CD14-positive monocyte (primary cell): Measurements from ENCODE around the gene ACOT7. TPM values are rescaled to one million over a fixed set of nuclear protein-coding genes. Genes with fewer than 3 reads are reported as not detected.
A peak's percentile ranks its signal among the peaks of the same experiment; 100 is the strongest.

Source experiments
- DNase-seq, 3 donors: peaks; one replicate each; pipeline ENCODE4 v3.0.0-alpha.2; 2011 to 2022
- H2AFZ ChIP-seq: 2 replicates; pipeline ENCODE4 v1.6.0; 2012; ENCODE audit warnings: mild to moderate bottlenecking, low read depth, low read length, inconsistent platforms; ENCODE audit not compliant: insufficient read depth, poor library complexity, severe bottlenecking
- H3K27ac ChIP-seq, 2 donors: 1 replicate in 1 of 2; 2 replicates in 1 of 2; pipeline ENCODE4 v1.5.1; 2012 to 2013; ENCODE audit warnings: low read length in 2 of 2, control low read depth in 1 of 2, inconsistent platforms in 1 of 2, low read depth in 1 of 2, mild to moderate bottlenecking in 1 of 2
- H3K27me3 ChIP-seq, 2 donors: one replicate each; pipeline versions ENCODE4 v1.6.0 to v1.6.1; 2011 to 2013; ENCODE audit warnings: low read length in 2 of 2; ENCODE audit not compliant: control insufficient read depth in 2 of 2, insufficient read depth in 2 of 2
- H3K36me3 ChIP-seq, 2 donors: replicated peaks in 1 of 2; 1 replicate in 1 of 2; 2 replicates in 1 of 2; pipeline versions ENCODE4 v1.5.1 to v1.6.1; 2012 to 2013; ENCODE audit warnings: low read length in 2 of 2, control low read depth in 1 of 2, inconsistent platforms in 1 of 2, mild to moderate bottlenecking in 1 of 2; ENCODE audit not compliant: insufficient read depth in 2 of 2, control insufficient read depth in 1 of 2
- H3K4me1 ChIP-seq, 2 donors: 1 replicate in 1 of 2; 2 replicates in 1 of 2; pipeline versions ENCODE4 v1.5.1 to v1.6.1; 2012 to 2013; ENCODE audit warnings: low read length in 2 of 2, control low read depth in 1 of 2, inconsistent platforms in 1 of 2, mild to moderate bottlenecking in 1 of 2, moderate library complexity in 1 of 2; ENCODE audit not compliant: insufficient read depth in 2 of 2, control insufficient read depth in 1 of 2
- H3K4me2 ChIP-seq: replicated peaks from 2 replicates; pipeline ENCODE3; 2012; ENCODE audit warnings: low read length, moderate library complexity, mild to moderate bottlenecking; ENCODE audit not compliant: poor library complexity, severe bottlenecking; ENCODE audit errors: extremely low read depth
- H3K4me3 ChIP-seq, 3 experiments: fragments of 200-600 bp in 1 of 3; sonication (generic) in 1 of 3; replicated peaks in 1 of 3; 1 replicate in 2 of 3; 2 replicates in 1 of 3; pipeline ENCODE4 v1.5.1; 2011 to 2013; ENCODE audit warnings: low read length in 3 of 3, mild to moderate bottlenecking in 3 of 3, control low read depth in 2 of 3, low read depth in 2 of 3, inconsistent platforms in 1 of 3, moderate library complexity in 1 of 3
- H3K79me2 ChIP-seq: 2 replicates; pipeline ENCODE4 v1.6.0; 2012; ENCODE audit warnings: mild to moderate bottlenecking, control low read depth, inconsistent platforms, low read length, moderate library complexity; ENCODE audit not compliant: insufficient read depth
- H3K9ac ChIP-seq: 2 replicates; pipeline ENCODE4 v1.6.0; 2017; ENCODE audit warnings: low read length, mild to moderate bottlenecking; ENCODE audit not compliant: insufficient read depth, poor library complexity, severe bottlenecking
- H3K9me3 ChIP-seq, 2 donors: replicated peaks in 1 of 2; 1 replicate in 1 of 2; 2 replicates in 1 of 2; pipeline versions ENCODE4 v1.5.1 to v1.6.1; 2012 to 2013; ENCODE audit warnings: low read length in 2 of 2, control low read depth in 1 of 2; ENCODE audit not compliant: control insufficient read depth in 1 of 2, insufficient read depth in 1 of 2
- H4K20me1 ChIP-seq: 2 replicates; pipeline ENCODE4 v1.6.0; 2012; ENCODE audit warnings: mild to moderate bottlenecking, low read length, control low read depth, moderate library complexity; ENCODE audit not compliant: insufficient read depth
- H3K27ac Mint-ChIP-seq, 7 donors: one replicate each; pipeline ENCODE4 v1.8.0; 2020; ENCODE audit warnings: mild to moderate bottlenecking in 7 of 7, mixed read lengths in 7 of 7, moderate library complexity in 6 of 7, inconsistent platforms in 2 of 7
- H3K27me3 Mint-ChIP-seq, 3 donors: one replicate each; pipeline ENCODE4 v1.8.0; 2021 to 2022; ENCODE audit warnings: low read depth in 3 of 3, mild to moderate bottlenecking in 3 of 3, mixed read lengths in 3 of 3, moderate library complexity in 3 of 3, inconsistent platforms in 1 of 3
- H3K36me3 Mint-ChIP-seq, 2 donors: one replicate each; pipeline ENCODE4 v1.8.0; 2020; ENCODE audit warnings: mixed read lengths in 2 of 2, inconsistent platforms in 1 of 2, mild to moderate bottlenecking in 1 of 2
- H3K4me1 Mint-ChIP-seq: one replicate; pipeline ENCODE4 v1.8.0; 2020; ENCODE audit warnings: mild to moderate bottlenecking, mixed read lengths
- H3K4me3 Mint-ChIP-seq, 2 donors: one replicate each; pipeline ENCODE4 v1.8.0; 2020; ENCODE audit warnings: mild to moderate bottlenecking in 2 of 2, mixed read lengths in 2 of 2, moderate library complexity in 1 of 2
- H3K9me3 Mint-ChIP-seq, 7 donors: one replicate each; pipeline ENCODE4 v1.8.0; 2020 to 2022; ENCODE audit warnings: mixed read lengths in 7 of 7, mild to moderate bottlenecking in 6 of 7, moderate library complexity in 6 of 7, inconsistent platforms in 2 of 7
- CTCF ChIP-seq: fragments of 200-600 bp; IDR thresholded peaks from one replicate; pipeline ENCODE4 v1.8.0; 2022; ENCODE audit warnings: antibody characterized with exemption, mild to moderate bottlenecking
- WGBS: methylation state at CpG from one replicate; pipeline ENCODE4 v1.1.5; 2013; ENCODE audit warnings: missing lambda C conversion rate; ENCODE audit not compliant: insufficient coverage; 5-methylcytosine and 5-hydroxymethylcytosine counted together
- intact Hi-C, 2 donors: fragments of 100-400 bp; cut with micrococcal nuclease; formaldehyde crosslinking; loops; one replicate each; pipeline versions ENCODE4 v1.15.0 to v1.15.1; 2023
- polyA plus RNA-seq, 3 donors: library from polyadenylated mRNA; depleted of rRNA in 1 of 3; unstranded in 2 of 3; stranded (reverse) in 1 of 3; fragments of 300-500 nt in 2 of 3; fragments of >200 nt in 1 of 3; fragmentation: Illumina TruSeq in 2 of 3; gene quantifications; 1 replicate in 2 of 3; 2 replicates in 1 of 3; pipeline ENCODE4 v1.2.3, GENCODE V29; 2012 to 2021

ACOT7 gene
- polyA plus RNA-seq, 3 donors, result 0.63 to 4.3 (median 1.4) TPM

GRCh38 chr1:6243993-6244392 lies 149.6 kb downstream of the ACOT7 start, which contains the start of gene HES3:
TSS of gene HES3 (plus strand) at chr1:6244179. CDS start at chr1:6244366, 187 bp downstream.
- no peak within 1 kb of the TSS for H3K4me2 ChIP-seq
- H2AFZ ChIP-seq, result no peak within 1 kb of the TSS
- intact Hi-C loops, result loop anchor here (2.0 to 10.0 kb wide), 4 partner anchors 139 to 191 kb away; partner anchors contain the start of gene ACOT7 (in 1 of the 2)
- DNase-seq, result no peak
- peaks cover 0 to 21% of the 10 kb centered on the region in 2 donors for H3K4me1 ChIP-seq
- no peak within 1 kb of the TSS for H3K4me3 ChIP-seq
- H3K9me3 ChIP-seq, result peaks cover 0 to 21% of the 10 kb centered on the region in 2 donors
- H3K9ac ChIP-seq, result no peak within 1 kb of the TSS
- no peaks in the 10 kb centered on the region for H3K36me3 ChIP-seq
- no peaks in the 10 kb centered on the region for H3K79me2 ChIP-seq
- H3K4me1 Mint-ChIP-seq, result peaks cover 10% of the 10 kb centered on the region
- H3K4me3 Mint-ChIP-seq, result peak within 1 kb of the TSS in 1 of 2 donors; percentile 83
- peaks cover 82 to 96% (median 91%) of the 10 kb centered on the region in 3 donors for H3K27me3 Mint-ChIP-seq
- peaks cover 0 to 24% (median 4%) of the 10 kb centered on the region in 7 donors for H3K9me3 Mint-ChIP-seq
- 6% methylated on average over 12 of the region's 16 CpGs for WGBS
- H3K36me3 Mint-ChIP-seq, result peaks cover 0 to 7% of the 10 kb centered on the region in 2 donors
- H3K27ac Mint-ChIP-seq, result no peak within 1 kb of the TSS
- TF ChIP-seq CTCF, result no peak
- H3K27ac ChIP-seq, result no peak within 1 kb of the TSS
- peaks cover 32 to 90% of the 10 kb centered on the region in 2 donors for H3K27me3 ChIP-seq
- peaks cover 9% of the 10 kb centered on the region for H4K20me1 ChIP-seq

GRCh38 chr1:6243053-6243834 lies 150.3 kb downstream of the ACOT7 start:
- Histone ChIP-seq H3K79me2 (no peaks in the 10 kb centered on the region), H3K27me3 (peaks cover 34 to 90% of the 10 kb centered on the region in 2 donors), H3K36me3 (no peaks in the 10 kb centered on the region), H3K4me1 (peaks cover 0 to 21% of the 10 kb centered on the region in 2 donors), H3K9ac (no peak overlapping the region), H3K9me3 (peaks cover 0 to 21% of the 10 kb centered on the region in 2 donors), H3K4me3 (no peak overlapping the region), H3K4me2 (no peak overlapping the region), H3K27ac (no peak overlapping the region), H2AFZ (no peak overlapping the region), H4K20me1 (peaks cover 9% of the 10 kb centered on the region)
- peaks cover 82 to 96% (median 91%) of the 10 kb centered on the region in 3 donors for H3K27me3 Mint-ChIP-seq
- intact Hi-C loops, result loop anchor here (5.0 to 10.0 kb wide), 3 partner anchors 138 to 188 kb away; partner anchors contain the start of gene ACOT7 (in 1 of the 2)
- no peak for DNase-seq
- 27% methylated on average over 17 of the region's 20 CpGs for WGBS
- no peak overlapping the region for H3K4me3 Mint-ChIP-seq
- no peak for TF ChIP-seq CTCF
- H3K36me3 Mint-ChIP-seq, result peaks cover 0 to 7% of the 10 kb centered on the region in 2 donors
- peaks cover 10% of the 10 kb centered on the region for H3K4me1 Mint-ChIP-seq
- peaks cover 0 to 24% (median 4%) of the 10 kb centered on the region in 7 donors for H3K9me3 Mint-ChIP-seq
- H3K27ac Mint-ChIP-seq, result no peak overlapping the region
